Measurements from ENCODE around the gene KIF1B. TPM values are rescaled to one million over a fixed set of nuclear protein-coding genes. Genes with fewer than 3 reads are reported as not detected.

The KIF1B gene
- total and polyA plus RNA-seq, 10 of the 15 experiments (the other 5 are each of a cell fraction or from before 2014, with no cell fraction given): 2.1 to 16.5 (median 8.7) TPM

GRCh38 chr1:10430216-10431069 is 220.1 kb downstream of the KIF1B start, which contains the start of gene CENPS (continued):
- no peak for TF ChIP-seq CUX1 (IDR thresholded peaks at IDR 0.05; ENCODE audit: insufficient replicate concordance, low read depth, low read length)
- TF ChIP-seq SMAD5 (IDR thresholded peaks at IDR 0.05; ENCODE audit: low read depth): 0 out of 2 replicates have a peak, but pooled peaks have one; percentile 25
- TF ChIP-seq EP300 (IDR thresholded peaks at IDR 0.05; ENCODE audit: borderline replicate concordance in 1 of 2, control insufficient read depth in 1 of 2, low read depth in 2 of 2, low read length in 2 of 2): no peak
- no peak for TF ChIP-seq ZBTB11 (CRISPR knock-in tag; IDR thresholded peaks at IDR 0.05)
- TF ChIP-seq MEF2B (IDR thresholded peaks at IDR 0.05; ENCODE audit: partially characterized antibody, poor library complexity, severe bottlenecking): no peak
- peak; percentile 67 for TF ChIP-seq ZNF24 (IDR thresholded peaks at IDR 0.05)
- TF ChIP-seq ZZZ3 (IDR thresholded peaks at IDR 0.05; ENCODE audit: control insufficient read depth, insufficient read length, low read depth): no peak
- peak; percentile 29 for TF ChIP-seq SIX5 (IDR thresholded peaks at IDR 0.05; ENCODE audit: low read depth, low read length, severe bottlenecking)
- peak; percentile 90 for TF ChIP-seq SMARCA5 (IDR thresholded peaks at IDR 0.05)
- no peak for TF ChIP-seq ASH2L (IDR thresholded peaks at IDR 0.05; ENCODE audit: borderline replicate concordance, low read depth)
- no peak for TF ChIP-seq JUNB (IDR thresholded peaks at IDR 0.05)
- TF ChIP-seq MXI1 (IDR thresholded peaks at IDR 0.05; ENCODE audit: low read depth, low read length): peak; percentile 92
- peak; percentile 99 for TF ChIP-seq E2F4 (IDR thresholded peaks at IDR 0.05; ENCODE audit: low read depth, low read length)
- TF ChIP-seq PAX5 (IDR thresholded peaks at IDR 0.05; ENCODE audit: borderline replicate concordance, low read depth, low read length): peak; percentile 73; the same call in 1 of the 2 replicates
- peak; percentile 62; the same call in 1 of the 2 replicates for TF ChIP-seq DPF2 (IDR thresholded peaks at IDR 0.05)
- peak; percentile 53 for TF ChIP-seq POLR2AphosphoS5 (IDR thresholded peaks at IDR 0.05; ENCODE audit: low read length)
